ENCODE results near the gene SLC26A1. TPM values are rescaled to one million over a fixed set of nuclear protein-coding genes. Genes with fewer than 3 reads are reported as not detected.

The SLC26A1 gene
- total RNA-seq, 1 experiment from 2014 or later: 0.09 TPM

DNA sequence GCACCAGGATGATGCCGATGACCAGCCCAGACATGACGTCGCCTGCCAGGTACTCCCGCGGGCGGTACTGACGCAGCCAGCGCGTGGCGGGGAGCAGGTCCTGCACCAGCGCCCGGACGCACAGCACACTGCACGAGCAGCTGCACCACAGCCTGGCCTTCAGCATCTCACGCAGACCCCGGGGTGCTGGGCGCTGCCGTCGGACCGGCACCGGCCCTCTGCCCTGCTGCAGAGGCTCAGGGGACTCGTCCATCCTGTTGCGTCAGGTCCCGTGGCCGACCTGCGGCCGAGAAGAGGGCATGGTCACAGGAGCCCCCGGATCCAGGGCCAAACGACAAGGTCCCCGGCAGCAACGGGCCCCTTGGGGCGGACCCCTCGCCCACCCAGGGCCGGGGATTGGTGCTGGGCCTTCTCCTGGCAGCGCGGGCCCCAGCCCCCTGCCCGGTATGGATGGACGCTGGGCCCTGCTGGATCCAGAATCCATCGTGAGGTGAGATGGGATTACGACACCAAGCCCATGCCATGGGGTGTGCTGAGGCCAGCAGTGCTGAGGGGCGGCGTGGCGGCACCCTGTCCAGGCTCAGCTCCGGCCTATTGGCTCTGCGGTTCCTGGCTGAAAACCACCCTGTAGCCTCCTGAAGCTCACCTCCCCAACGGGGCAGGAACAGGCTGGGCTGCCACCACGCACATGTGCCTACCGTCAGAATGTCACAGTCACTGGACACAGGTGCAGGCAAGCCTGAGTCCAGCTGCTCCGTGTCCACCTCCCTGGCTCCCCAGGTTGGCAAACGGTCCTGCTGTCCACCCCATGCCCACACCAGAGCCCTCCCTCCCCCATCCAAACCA, 1.5 kb downstream of the SLC26A1 start:
- Mint-ChIP-seq H3K4me3 (no peak overlapping the region), H3K9me3 (no peaks in the 10 kb centered on the region), H3K27ac (no peak overlapping the region), H3K27me3 (ENCODE audit: low read depth) (peaks cover 20% of the 10 kb centered on the region), H3K4me1 (peaks cover 2% of the 10 kb centered on the region in 2 experiments; a peak in 1 of 4 replicates), H3K36me3 (ENCODE audit: insufficient read depth in 1 of 3, low read depth in 3 of 3) (no peaks in the 10 kb centered on the region)
- Histone ChIP-seq H3K23ac (ENCODE audit: insufficient read length, low read depth, low read length) (no peak overlapping the region), H4K8ac (replicated peaks; ENCODE audit: insufficient read length, low read depth, low read length) (no peak overlapping the region), H3T11ph (ENCODE audit: low read length) (no peak overlapping the region), H4K5ac (ENCODE audit: insufficient read length, low read depth, low read length) (no peak overlapping the region), H3K4ac (ENCODE audit: low read depth, low read length) (no peak overlapping the region), H2BK120ac (ENCODE audit: low read depth, low read length, poor library complexity, severe bottlenecking) (no peak overlapping the region), H2BK20ac (ENCODE audit: low read depth, low read length, poor library complexity, severe bottlenecking) (no peak overlapping the region), H4K91ac (ENCODE audit: insufficient read length, low read depth, low read length) (no peak overlapping the region), H3K23me2 (ENCODE audit: insufficient read length, low read depth, low read length, poor library complexity, severe bottlenecking) (no peaks in the 10 kb centered on the region), H3K79me2 (ENCODE audit: insufficient read depth, low read length) (no peaks in the 10 kb centered on the region), H2AK5ac (ENCODE audit: insufficient read length, low read length) (no peak overlapping the region), H2BK12ac (ENCODE audit: insufficient read length, low read depth, low read length) (no peak overlapping the region), H3K27ac (ENCODE audit: insufficient read length, low read depth, low read length) (no peak overlapping the region), H2BK5ac (ENCODE audit: insufficient read length, low read length) (no peak overlapping the region), H3K4me2 (ENCODE audit: insufficient read depth, insufficient read length, low read length) (no peak overlapping the region), H3K27me3 (ENCODE audit: insufficient read depth, low read length) (peaks cover 3% of the 10 kb centered on the region; the same call in 1 of the 2 replicates), H2AFZ (ENCODE audit: low read length) (no peak overlapping the region), H4K20me1 (ENCODE audit: control insufficient read depth, insufficient read depth, insufficient read length) (no peaks in the 10 kb centered on the region), H3K9me3 (ENCODE audit: control insufficient read depth, low read depth, low read length) (no peaks in the 10 kb centered on the region), H3K9ac (ENCODE audit: extremely low read depth, insufficient read length, low read length) (no peak overlapping the region), H3K4me1 (ENCODE audit: insufficient read depth, low read length) (no peaks in the 10 kb centered on the region), H3K14ac (ENCODE audit: insufficient read depth, low read length) (no peak overlapping the region), H2BK15ac (ENCODE audit: low read depth, low read length) (no peak overlapping the region), H3K18ac (ENCODE audit: insufficient read length, low read depth, low read length) (no peak overlapping the region), H3K56ac (ENCODE audit: insufficient read length, low read depth, low read length) (no peak overlapping the region), H3K79me1 (ENCODE audit: insufficient read depth, low read depth, low read length, poor library complexity, severe bottlenecking) (no peaks in the 10 kb centered on the region)
- DNase-seq: no peak
- TF ChIP-seq, protein P1, sequence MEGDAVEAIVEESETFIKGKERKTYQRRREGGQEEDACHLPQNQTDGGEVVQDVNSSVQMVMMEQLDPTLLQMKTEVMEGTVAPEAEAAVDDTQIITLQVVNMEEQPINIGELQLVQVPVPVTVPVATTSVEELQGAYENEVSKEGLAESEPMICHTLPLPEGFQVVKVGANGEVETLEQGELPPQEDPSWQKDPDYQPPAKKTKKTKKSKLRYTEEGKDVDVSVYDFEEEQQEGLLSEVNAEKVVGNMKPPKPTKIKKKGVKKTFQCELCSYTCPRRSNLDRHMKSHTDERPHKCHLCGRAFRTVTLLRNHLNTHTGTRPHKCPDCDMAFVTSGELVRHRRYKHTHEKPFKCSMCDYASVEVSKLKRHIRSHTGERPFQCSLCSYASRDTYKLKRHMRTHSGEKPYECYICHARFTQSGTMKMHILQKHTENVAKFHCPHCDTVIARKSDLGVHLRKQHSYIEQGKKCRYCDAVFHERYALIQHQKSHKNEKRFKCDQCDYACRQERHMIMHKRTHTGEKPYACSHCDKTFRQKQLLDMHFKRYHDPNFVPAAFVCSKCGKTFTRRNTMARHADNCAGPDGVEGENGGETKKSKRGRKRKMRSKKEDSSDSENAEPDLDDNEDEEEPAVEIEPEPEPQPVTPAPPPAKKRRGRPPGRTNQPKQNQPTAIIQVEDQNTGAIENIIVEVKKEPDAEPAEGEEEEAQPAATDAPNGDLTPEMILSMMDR (conservative IDR thresholded peaks at IDR 0.05): no peak
- WGBS (ENCODE audit: extremely low coverage, insufficient read length, low lambda C conversion rate): no CpG with 5 or more reads among the region's 50 CpGs

All from H9 (cell line).